GM10248 (cell line): ENCODE measurements around the gene ACVR1B.

Experiments used
- CTCF ChIA-PET: fragments of 300-600 bp; sonication (Branson Sonifier 250); formaldehyde crosslinking; extraction: SDS; loops from one replicate; lab custom pipeline; 2021; ENCODE audit warnings: antibody characterized with exemption; lab: Yijun Ruan, JAX
- POLR2A ChIA-PET: fragments of 350-650 bp; sonication (Branson Sonifier 250); formaldehyde crosslinking; extraction: SDS; loops from one replicate; lab custom pipeline; 2020; ENCODE audit warnings: antibody characterized with exemption; lab: Yijun Ruan, JAX
- DNase-seq: peaks from one replicate; pipeline ENCODE4 v3.0.0; 2012; ENCODE audit errors: extremely low spot score
- CTCF ChIP-seq: IDR thresholded peaks from 2 replicates; pipeline ENCODE4 v1.5.1; 2012; ENCODE audit warnings: mild to moderate bottlenecking, low read depth; ENCODE audit errors: extremely low read depth, missing control alignments, control extremely low read depth

The ACVR1B gene

GRCh38 chr12:51917041-51917590 is 34.4 kb upstream of the ACVR1B start:
- ChIA-PET CTCF (interaction anchor here (1.5 kb wide), 2 partner anchors 10 to 109 kb away, joined by 6 read pairs; no protein-coding TSS in a partner anchor), POLR2A (no interaction called here)
- no peak for TF ChIP-seq CTCF
- DNase-seq = no peak

- DNase-seq = no peak
- ChIA-PET POLR2A (no interaction called here), CTCF (interaction anchor here (0.9 to 1.5 kb wide), 4 partner anchors 9 to 108 kb away, joined by 3 to 6 read pairs (median 4); no protein-coding TSS in a partner anchor)
- TF ChIP-seq CTCF = no peak
Measured at GRCh38 chr12:51917746-51918453, 33.6 kb upstream of the ACVR1B start.

GRCh38 chr12:51920046-51920445 is 31.5 kb upstream of the ACVR1B start:
- ChIA-PET CTCF (no interaction called here), POLR2A (no interaction called here)
- DNase-seq = no peak
- no peak for TF ChIP-seq CTCF

GRCh38 chr12:51921017-51921725 is 30.3 kb upstream of the ACVR1B start:
- no peak for DNase-seq
- no peak for TF ChIP-seq CTCF
- CTCF ChIA-PET = interaction anchor here (0.6 to 4.1 kb wide), 4 partner anchors 8 to 104 kb away, joined by 3 to 42 read pairs (median 14); no protein-coding TSS in a partner anchor
- POLR2A ChIA-PET = no interaction called here

- POLR2A ChIA-PET = no interaction called here
- TF ChIP-seq CTCF = no peak
- CTCF ChIA-PET = interaction anchor here (0.7 to 4.1 kb wide), 13 partner anchors 9 to 391 kb away, joined by 3 to 42 read pairs (median 6); partner anchors contain the start of gene ACVRL1
- no peak for DNase-seq
Measured at GRCh38 chr12:51922146-51922545, 29.4 kb upstream of the ACVR1B start.

- DNase-seq = no peak
- TF ChIP-seq CTCF = no peak
- ChIA-PET POLR2A (no interaction called here), CTCF (interaction anchor here (0.7 to 4.1 kb wide), 13 partner anchors 10 to 391 kb away, joined by 3 to 42 read pairs (median 6); partner anchors contain the start of gene ACVRL1)
Measured at GRCh38 chr12:51922762-51923505, 28.6 kb upstream of the ACVR1B start.
